GM21367 (cell line): ENCODE data around the gene PDSS2.
"Not testable (repeated sequence)": the region's sequence is repeated elsewhere in the genome, so short reads cannot be mapped to it uniquely, and the experiment has no call there.

Experiments
- ATAC-seq: cut with Tn5 transposase; IDR thresholded peaks from one replicate; pipeline ENCODE4 v1.9.1; 2021; ENCODE audit not compliant: unreplicated experiment

PDSS2 gene

GRCh38 chr6:107369493-107369892 lies 89.9 kb downstream of the PDSS2 start:
- no peak for ATAC-seq

GRCh38 chr6:107368471-107368870 lies 90.9 kb downstream of the PDSS2 start:
- ATAC-seq, result no peak

GRCh38 chr6:107364173-107364572 lies 95.2 kb downstream of the PDSS2 start:
- ATAC-seq, result not testable (repeated sequence)

- ATAC-seq, result no peak
Observed at GRCh38 chr6:107361753-107362604, 97.4 kb downstream of the PDSS2 start.

- no peak for ATAC-seq
Observed at GRCh38 chr6:107360476-107360875, 98.9 kb downstream of the PDSS2 start.

- ATAC-seq, result no peak
Observed at GRCh38 chr6:107357842-107358241, 101.5 kb downstream of the PDSS2 start.

GRCh38 chr6:107357031-107357430 lies 102.3 kb downstream of the PDSS2 start:
- no peak for ATAC-seq

- ATAC-seq, result no peak
Observed at GRCh38 chr6:107355659-107356058, 103.7 kb downstream of the PDSS2 start.

- ATAC-seq, result no peak
Observed at GRCh38 chr6:107354451-107354850, 104.9 kb downstream of the PDSS2 start.

- ATAC-seq, result no peak
Observed at GRCh38 chr6:107353773-107354382, 105.5 kb downstream of the PDSS2 start.

- ATAC-seq, result no peak
Observed at GRCh38 chr6:107348224-107348623, 111.1 kb downstream of the PDSS2 start.

- ATAC-seq, result no peak
Observed at GRCh38 chr6:107345393-107345792, 114.0 kb downstream of the PDSS2 start.

- no peak for ATAC-seq
Observed at GRCh38 chr6:107344981-107345380, 114.4 kb downstream of the PDSS2 start.

GRCh38 chr6:107344383-107344782 lies 115.0 kb downstream of the PDSS2 start:
- ATAC-seq, result no peak

GRCh38 chr6:107342144-107342543 lies 117.2 kb downstream of the PDSS2 start:
- no peak for ATAC-seq

GRCh38 chr6:107340881-107341280 lies 118.5 kb downstream of the PDSS2 start:
- ATAC-seq, result no peak

GRCh38 chr6:107337191-107337741 lies 122.1 kb downstream of the PDSS2 start:
- ATAC-seq, result no peak

- no peak for ATAC-seq
Observed at GRCh38 chr6:107334026-107334425, 125.3 kb downstream of the PDSS2 start.

- ATAC-seq, result no peak
Observed at GRCh38 chr6:107333491-107333890, 125.9 kb downstream of the PDSS2 start.

- ATAC-seq, result no peak
Observed at GRCh38 chr6:107331409-107332386, 127.7 kb downstream of the PDSS2 start.

GRCh38 chr6:107330168-107330567 lies 129.2 kb downstream of the PDSS2 start:
- ATAC-seq, result peak; percentile 99
